ENCODE measurements around the gene CA5B. TPM values are rescaled to one million over a fixed set of nuclear protein-coding genes. Genes with fewer than 3 reads are reported as not detected.

Gene CA5B
- total RNA-seq, 4 donors from 2014 or later, result 7.2 to 14.0 (median 11.8) TPM

- H3K4me3 ChIP-seq (ENCODE audit: low read depth, poor library complexity, severe bottlenecking), result no peak overlapping the region
- WGBS, 2 donors, result 50 to 100% methylated on average over 1 of the region's 1 CpG
- DNase-seq (ENCODE audit: low spot score in 2 of 2), result no peak
- no peak for TF ChIP-seq POLR2A (IDR thresholded peaks at IDR 0.05)
- no peak for TF ChIP-seq CTCF (IDR thresholded peaks at IDR 0.05)
- intact Hi-C loops (cut with DNase I; ENCODE audit: low total_unique reads), result no loop called here
These were observed 23.5 kb upstream of the CA5B start for GRCh38 chrX:15714529-15714928.

- no peak for TF ChIP-seq CTCF (IDR thresholded peaks at IDR 0.05)
- no peak for TF ChIP-seq POLR2A (IDR thresholded peaks at IDR 0.05)
- no peak overlapping the region for H3K4me3 ChIP-seq (ENCODE audit: low read depth, poor library complexity, severe bottlenecking)
- intact Hi-C loops (cut with DNase I; ENCODE audit: low total_unique reads), result no loop called here
- DNase-seq (ENCODE audit: low spot score in 2 of 2), result no peak
- WGBS, 2 donors, result 86 to 90% methylated on average over 9 of the region's 9 CpGs
These were observed 19.6 kb upstream of the CA5B start for GRCh38 chrX:15718283-15718970.

GRCh38 chrX:15719324-15719968, 18.6 kb upstream of the CA5B start:
- TF ChIP-seq CTCF (IDR thresholded peaks at IDR 0.05) (no peak), POLR2A (IDR thresholded peaks at IDR 0.05) (no peak)

GRCh38 chrX:15721911-15722310, 16.2 kb upstream of the CA5B start:
- whole genome bisulfite sequencing, 2 donors, result 0 to 91% methylated on average over 1 of the region's 1 CpG
- no peak overlapping the region for H3K4me3 ChIP-seq (ENCODE audit: low read depth, poor library complexity, severe bottlenecking)
- intact Hi-C loops (cut with DNase I; ENCODE audit: low total_unique reads), result no loop called here
- no peak for DNase-seq (ENCODE audit: low spot score in 2 of 2)
- TF ChIP-seq POLR2A (IDR thresholded peaks at IDR 0.05) (no peak), CTCF (IDR thresholded peaks at IDR 0.05) (no peak)

More at GRCh38 chrX:15719324-15719968, 18.6 kb upstream of the CA5B start:
- no peak for DNase-seq (ENCODE audit: low spot score in 2 of 2)
- H3K4me3 ChIP-seq (ENCODE audit: low read depth, poor library complexity, severe bottlenecking), result no peak overlapping the region
- intact Hi-C loops (cut with DNase I; ENCODE audit: low total_unique reads), result no loop called here
- 91 to 93% methylated on average over 4 of the region's 4 CpGs for WGBS, 2 donors

- intact Hi-C loops (cut with DNase I; ENCODE audit: low total_unique reads), result no loop called here
- WGBS, 2 donors, result 70 to 86% methylated on average over 3 of the region's 3 CpGs
- no peak overlapping the region for H3K4me3 ChIP-seq (ENCODE audit: low read depth, poor library complexity, severe bottlenecking)
- no peak for DNase-seq (ENCODE audit: low spot score in 2 of 2)
- TF ChIP-seq CTCF (IDR thresholded peaks at IDR 0.05) (no peak), POLR2A (IDR thresholded peaks at IDR 0.05) (no peak)
These were observed 14.1 kb upstream of the CA5B start for GRCh38 chrX:15723887-15724517.
